Heart left ventricle (tissue), 16 donors: Measurements from ENCODE around the gene RTL9. TPM values are rescaled to one million over a fixed set of nuclear protein-coding genes. Genes with fewer than 3 reads are reported as not detected.

Experiments
- ATAC-seq, 4 donors: fragments of 200-7000 bp; cut with Tn5 transposase; one replicate each; pipeline ENCODE4 v1.9.1; 2020 to 2022; ENCODE audit warnings: moderate library complexity in 4 of 4, mild to moderate bottlenecking in 3 of 4, moderate number of reproducible peaks in 1 of 4
- DNase-seq, 5 donors: peaks; one replicate each; pipeline ENCODE4 v3.0.0-alpha.2; 2020
- H3K27ac ChIP-seq, 12 donors: fragments of 200-600 bp; sonication (generic) in 4 of 12; one replicate each; pipeline versions ENCODE4 v1.5.0 to v1.8.0; 2016 to 2022; ENCODE audit warnings: mild to moderate bottlenecking in 2 of 12
- H3K27me3 ChIP-seq, 9 donors: fragments of 200-600 bp; sonication (generic) in 2 of 9; one replicate each; pipeline versions ENCODE4 v1.5.1 to v1.8.0; 2016 to 2022; ENCODE audit warnings: mild to moderate bottlenecking in 3 of 9
- H3K36me3 ChIP-seq, 9 donors: fragments of 200-600 bp; sonication (generic) in 2 of 9; one replicate each; pipeline versions ENCODE4 v1.5.0 to v1.8.0; 2018 to 2022; ENCODE audit warnings: mild to moderate bottlenecking in 2 of 9
- H3K4me1 ChIP-seq, 12 donors: fragments of 200-600 bp; sonication (generic) in 4 of 12; one replicate each; pipeline versions ENCODE4 v1.5.0 to v1.8.0; 2016 to 2022; ENCODE audit warnings: mild to moderate bottlenecking in 3 of 12
- H3K4me3 ChIP-seq, 12 donors: fragments of 200-600 bp; sonication (generic) in 4 of 12; one replicate each; pipeline versions ENCODE4 v1.5.0 to v1.8.0; 2017 to 2022; ENCODE audit warnings: mild to moderate bottlenecking in 9 of 12, moderate library complexity in 4 of 12
- H3K9me3 ChIP-seq, 12 donors: fragments of 200-600 bp; sonication (generic) in 4 of 12; one replicate each; pipeline versions ENCODE4 v1.5.0 to v1.8.0; 2016 to 2022; ENCODE audit warnings: mild to moderate bottlenecking in 1 of 12
- POLR2A ChIP-seq, 2 donors: fragments of 450-650 bp; IDR thresholded peaks; one replicate each; pipeline ENCODE4 v1.6.1; 2017; ENCODE audit warnings: antibody characterized with exemption in 2 of 2, mild to moderate bottlenecking in 2 of 2, moderate library complexity in 2 of 2
- WGBS, 4 donors: extraction: QIAGEN DNeasy Blood & Tissue Kit in 2 of 4; methylation state at CpG; one replicate each; pipeline versions ENCODE4 v1.1.5 to v1.1.7; 2013 to 2018; 5-methylcytosine and 5-hydroxymethylcytosine counted together
- intact Hi-C, 10 donors: fragments of 100-400 bp; cut with DNase I; formaldehyde crosslinking; loops; one replicate each; pipeline versions ENCODE4 v1.11.1 to v1.14.2; 2022
- polyA plus RNA-seq, 2 donors: library from polyadenylated mRNA; stranded (reverse); fragments of 200-250 nt; gene quantifications; one replicate each; pipeline ENCODE4 v1.2.3, GENCODE V29; 2013
- total RNA-seq, 9 donors: library from RNA; depleted of rRNA in 2 of 9; stranded (reverse); fragments of >200 nt in 2 of 9; fragmentation: NEBNext Ultra II Directional in 3 of 9; extraction: Animal tissue kit (Norgen Biotek cat#: 25700) in 3 of 9; gene quantifications; one replicate each; pipeline versions ENCODE4 v1.1.0 to v1.2.4, GENCODE V29; 2016 to 2023
- TF ChIP-seq, protein P1 (sequence below), 12 donors: fragments of 200-600 bp; sonication (generic) in 4 of 12; IDR thresholded peaks; one replicate each; pipeline versions ENCODE4 v1.5.0 to v1.8.0; 2018 to 2022; ENCODE audit warnings: antibody characterized with exemption in 12 of 12, mild to moderate bottlenecking in 5 of 12
- donor health status: ischemic (EF 13 %, LVEDD 7.1; RV severe dilation, severe dysfunction).
- donor health status: healthy with polysubstance abuse.
- donor health status: DM: no; HTN: yes; CAD: no.
- donor health status: DM: no; HTN: no; CAD: no.
- donor health status: ischemic (EF 25% LVEDD 6.9; RV normal size, moderate dysfunction).
- donor health status: ischemic (EF 25% LVEDD 5.7; RV mildly dilated, moderate dysfunction).
- donor health status: healthy.
- donor health status: DM: yes; HTN: yes; CAD: no.
- donor health status: ischemic (EF 35%, LVEDD 5.7; RV mildly dilated, moderate dysfunction).
- donor health status: nonischemic (EF 11% LVEDD 7.7; RV severe dilation, severe dysfunction).
- donor health status: DM: yes; HTN: yes; CAD: no.
- donor health status: PGD.
- donor health status: ischemic (EF 29% LVEDD 5.4; RV normal size, mild dysfunction).
- donor health status: nonischemic (EF 23%, LVEDD 6.1; RV moderate dilation, normal function).

The RTL9 gene
- total and polyA plus RNA-seq, 11 donors, result 0.15 to 2.0 (median 0.65) TPM

DNA sequence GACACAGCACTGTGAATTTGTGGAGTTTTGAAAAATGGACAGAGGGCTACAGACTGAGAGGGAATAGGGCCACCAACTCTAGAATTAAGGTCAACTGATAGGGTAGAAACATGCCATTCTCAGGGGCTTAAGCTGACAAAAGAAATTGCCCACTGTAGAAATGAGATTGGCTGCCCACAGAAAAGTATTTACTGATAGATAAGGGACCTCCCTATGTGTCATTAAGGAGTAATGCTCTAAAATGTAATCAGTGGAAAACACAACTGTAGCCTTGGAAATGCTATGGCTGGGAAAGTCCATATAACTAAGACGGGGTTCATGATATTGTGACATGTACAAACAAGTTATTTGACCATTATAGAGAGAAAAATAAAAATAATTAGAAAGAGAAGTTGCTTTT is 4.6 kb downstream of the RTL9 start:
- no peak overlapping the region for H3K27ac ChIP-seq
- intact Hi-C loops, result no loop called here
- ATAC-seq, result no peak
- 61 to 98% (median 84%) methylated on average over 1 of the region's 1 CpG for WGBS, 4 donors
- DNase-seq, result no peak
- no peak overlapping the region for H3K4me3 ChIP-seq
- H3K27me3 ChIP-seq, result peaks cover 0 to 25% (median 0%) of the 10 kb centered on the region in 9 donors
- H3K9me3 ChIP-seq, result no peaks in the 10 kb centered on the region
- TF ChIP-seq, protein P1, sequence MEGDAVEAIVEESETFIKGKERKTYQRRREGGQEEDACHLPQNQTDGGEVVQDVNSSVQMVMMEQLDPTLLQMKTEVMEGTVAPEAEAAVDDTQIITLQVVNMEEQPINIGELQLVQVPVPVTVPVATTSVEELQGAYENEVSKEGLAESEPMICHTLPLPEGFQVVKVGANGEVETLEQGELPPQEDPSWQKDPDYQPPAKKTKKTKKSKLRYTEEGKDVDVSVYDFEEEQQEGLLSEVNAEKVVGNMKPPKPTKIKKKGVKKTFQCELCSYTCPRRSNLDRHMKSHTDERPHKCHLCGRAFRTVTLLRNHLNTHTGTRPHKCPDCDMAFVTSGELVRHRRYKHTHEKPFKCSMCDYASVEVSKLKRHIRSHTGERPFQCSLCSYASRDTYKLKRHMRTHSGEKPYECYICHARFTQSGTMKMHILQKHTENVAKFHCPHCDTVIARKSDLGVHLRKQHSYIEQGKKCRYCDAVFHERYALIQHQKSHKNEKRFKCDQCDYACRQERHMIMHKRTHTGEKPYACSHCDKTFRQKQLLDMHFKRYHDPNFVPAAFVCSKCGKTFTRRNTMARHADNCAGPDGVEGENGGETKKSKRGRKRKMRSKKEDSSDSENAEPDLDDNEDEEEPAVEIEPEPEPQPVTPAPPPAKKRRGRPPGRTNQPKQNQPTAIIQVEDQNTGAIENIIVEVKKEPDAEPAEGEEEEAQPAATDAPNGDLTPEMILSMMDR (IDR thresholded peaks at IDR 0.05), result no peak
- H3K36me3 ChIP-seq, result no peaks in the 10 kb centered on the region
- no peaks in the 10 kb centered on the region for H3K4me1 ChIP-seq

DNA sequence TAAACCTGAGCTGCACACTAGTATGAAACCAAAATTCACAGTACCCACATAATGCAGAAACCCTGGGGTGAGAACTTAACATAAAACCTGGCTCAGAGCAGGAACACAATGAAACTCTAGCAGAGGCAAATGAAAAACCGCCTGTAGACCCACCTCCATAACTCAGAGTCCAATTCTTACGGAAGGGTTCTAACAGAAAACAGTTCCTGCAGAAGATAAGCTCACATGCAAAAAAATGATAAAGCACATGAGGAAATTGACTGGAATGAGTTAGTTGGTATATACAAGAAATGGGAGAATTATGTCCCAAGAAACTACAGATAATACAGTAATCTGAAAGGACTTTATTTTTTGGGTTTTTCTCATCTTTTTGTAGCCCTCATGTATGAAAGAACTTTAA is 14.7 kb downstream of the RTL9 start:
- Histone ChIP-seq H3K27ac (no peak overlapping the region), H3K36me3 (no peaks in the 10 kb centered on the region), H3K27me3 (peaks cover 0 to 22% (median 0%) of the 10 kb centered on the region in 9 donors), H3K4me3 (no peak overlapping the region), H3K9me3 (no peaks in the 10 kb centered on the region), H3K4me1 (no peaks in the 10 kb centered on the region)
- no peak for DNase-seq
- intact Hi-C loops, result no loop called here
- TF ChIP-seq, protein P1 (IDR thresholded peaks at IDR 0.05), result no peak
- TF ChIP-seq POLR2A (IDR thresholded peaks at IDR 0.05), result no peak
- no peak for ATAC-seq
- WGBS, 4 donors, result 54 to 70% (median 63%) methylated on average over 2 of the region's 2 CpGs

DNA sequence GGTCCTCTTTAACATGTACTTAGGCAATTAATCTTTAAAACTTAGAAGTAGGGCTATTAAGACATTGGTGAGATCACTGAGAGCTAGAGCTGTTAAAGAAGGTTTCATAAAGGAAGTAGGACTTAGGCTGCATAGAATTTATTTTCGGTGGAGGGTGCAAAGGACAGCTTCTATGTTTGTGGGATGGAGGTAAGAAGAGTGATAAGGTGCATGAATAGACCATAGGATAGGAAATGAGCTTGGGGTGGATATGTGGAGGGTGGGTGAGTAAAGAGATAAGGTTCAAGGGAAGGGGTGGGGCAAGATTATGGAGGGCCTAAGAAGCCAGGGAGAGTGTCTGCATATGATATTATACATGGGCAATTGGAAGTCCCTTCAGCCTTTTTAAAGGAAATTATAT is 15.9 kb downstream of the RTL9 start:
- ATAC-seq, result no peak

DNA sequence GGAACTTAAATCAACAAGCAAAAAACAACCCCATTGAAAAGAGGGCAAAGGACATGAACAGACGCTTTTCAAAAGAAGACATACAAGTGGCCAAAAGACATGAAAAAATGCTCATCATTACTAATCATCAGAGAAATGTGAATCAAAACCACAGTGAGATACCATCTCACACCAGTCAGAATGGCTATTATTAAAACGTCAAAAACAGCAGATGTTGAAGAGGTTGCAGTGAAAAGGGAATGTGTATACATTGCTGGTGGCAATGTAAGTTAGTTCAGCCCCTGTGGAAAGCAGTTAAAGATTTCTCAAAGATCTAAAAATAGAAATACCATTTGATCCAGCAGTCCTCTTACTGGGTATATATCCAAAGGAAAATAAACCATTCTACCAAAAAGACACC is 22.6 kb downstream of the RTL9 start:
- 53 to 66% (median 56%) methylated on average over 2 of the region's 2 CpGs for WGBS, 4 donors
- intact Hi-C loops, result no loop called here
- Histone ChIP-seq H3K27me3 (peaks cover 0 to 10% (median 0%) of the 10 kb centered on the region in 9 donors), H3K9me3 (no peaks in the 10 kb centered on the region), H3K4me3 (no peak overlapping the region), H3K27ac (no peak overlapping the region), H3K4me1 (no peaks in the 10 kb centered on the region), H3K36me3 (no peaks in the 10 kb centered on the region)
- ATAC-seq (no peak), DNase-seq (no peak)
- TF ChIP-seq POLR2A (IDR thresholded peaks at IDR 0.05), result no peak
- TF ChIP-seq, protein P1 (IDR thresholded peaks at IDR 0.05), result no peak

More for the DNA sequence above, 15.9 kb downstream of the RTL9 start:
- H3K4me1 ChIP-seq, result no peaks in the 10 kb centered on the region
- WGBS, 4 donors, result 44 to 58% (median 49%) methylated on average over 1 of the region's 1 CpG
- H3K36me3 ChIP-seq, result no peaks in the 10 kb centered on the region
- intact Hi-C loops, result no loop called here
- H3K27ac ChIP-seq, result no peak overlapping the region
- H3K4me3 ChIP-seq, result no peak overlapping the region
- TF ChIP-seq POLR2A (IDR thresholded peaks at IDR 0.05), result no peak
- TF ChIP-seq, protein P1 (IDR thresholded peaks at IDR 0.05), result no peak
- no peaks in the 10 kb centered on the region for H3K9me3 ChIP-seq
- peaks cover 0 to 21% (median 0%) of the 10 kb centered on the region in 9 donors for H3K27me3 ChIP-seq
- no peak for DNase-seq
